ENCODE measurements around the gene SYT13. TPM values are rescaled to one million over a fixed set of nuclear protein-coding genes. Genes with fewer than 3 reads are reported as not detected.

SYT13 gene
- polyA plus RNA-seq, 3 donors: 10.5 to 14.4 (median 11.5) TPM

GRCh38 chr11:45233121-45233803, 52.9 kb downstream of the SYT13 start:
- peak in 7 of 11 donors; percentile 11 to 39 (median 29) for DNase-seq (ENCODE audit: extremely low read depth in 1 of 11, low read depth in 9 of 11, low spot score in 4 of 11)

GRCh38 chr11:45232341-45233080, 53.6 kb downstream of the SYT13 start:
- DNase-seq (ENCODE audit: extremely low read depth in 1 of 11, low read depth in 9 of 11, low spot score in 4 of 11): no peak

GRCh38 chr11:45229401-45230020, 56.6 kb downstream of the SYT13 start:
- DNase-seq (ENCODE audit: extremely low read depth in 1 of 11, low read depth in 9 of 11, low spot score in 4 of 11): no peak

GRCh38 chr11:45227836-45228235, 58.3 kb downstream of the SYT13 start:
- no peak for DNase-seq (ENCODE audit: extremely low read depth in 1 of 11, low read depth in 9 of 11, low spot score in 4 of 11)

GRCh38 chr11:45226901-45227300, 59.2 kb downstream of the SYT13 start:
- DNase-seq (ENCODE audit: extremely low read depth in 1 of 11, low read depth in 9 of 11, low spot score in 4 of 11): no peak

GRCh38 chr11:45225961-45226871, 59.9 kb downstream of the SYT13 start:
- DNase-seq (ENCODE audit: extremely low read depth in 1 of 11, low read depth in 9 of 11, low spot score in 4 of 11): no peak

GRCh38 chr11:45225277-45225676, 60.9 kb downstream of the SYT13 start:
- no peak for DNase-seq (ENCODE audit: extremely low read depth in 1 of 11, low read depth in 9 of 11, low spot score in 4 of 11)

GRCh38 chr11:45224766-45225165, 61.4 kb downstream of the SYT13 start:
- DNase-seq (ENCODE audit: extremely low read depth in 1 of 11, low read depth in 9 of 11, low spot score in 4 of 11): no peak

GRCh38 chr11:45223496-45223895, 62.6 kb downstream of the SYT13 start:
- no peak for DNase-seq (ENCODE audit: extremely low read depth in 1 of 11, low read depth in 9 of 11, low spot score in 4 of 11)

- no peak for DNase-seq (ENCODE audit: extremely low read depth in 1 of 11, low read depth in 9 of 11, low spot score in 4 of 11)
Measured at GRCh38 chr11:45219411-45219810, 66.7 kb downstream of the SYT13 start.

- no peak for DNase-seq (ENCODE audit: extremely low read depth in 1 of 11, low read depth in 9 of 11, low spot score in 4 of 11)
Measured at GRCh38 chr11:45218705-45219104, 67.4 kb downstream of the SYT13 start.

- DNase-seq (ENCODE audit: extremely low read depth in 1 of 11, low read depth in 9 of 11, low spot score in 4 of 11): no peak
Measured at GRCh38 chr11:45217991-45218390, 68.2 kb downstream of the SYT13 start.

- no peak for DNase-seq (ENCODE audit: extremely low read depth in 1 of 11, low read depth in 9 of 11, low spot score in 4 of 11)
Measured at GRCh38 chr11:45216901-45217300, 69.2 kb downstream of the SYT13 start.

GRCh38 chr11:45216031-45216430, 70.1 kb downstream of the SYT13 start:
- DNase-seq (ENCODE audit: extremely low read depth in 1 of 11, low read depth in 9 of 11, low spot score in 4 of 11): no peak

- no peak for DNase-seq (ENCODE audit: extremely low read depth in 1 of 11, low read depth in 9 of 11, low spot score in 4 of 11)
Measured at GRCh38 chr11:45215098-45215865, 70.9 kb downstream of the SYT13 start.

GRCh38 chr11:45213717-45214116, 72.4 kb downstream of the SYT13 start:
- no peak for DNase-seq (ENCODE audit: extremely low read depth in 1 of 11, low read depth in 9 of 11, low spot score in 4 of 11)

GRCh38 chr11:45213316-45213665, 72.8 kb downstream of the SYT13 start:
- DNase-seq (ENCODE audit: extremely low read depth in 1 of 11, low read depth in 9 of 11, low spot score in 4 of 11): no peak

- no peak for DNase-seq (ENCODE audit: extremely low read depth in 1 of 11, low read depth in 9 of 11, low spot score in 4 of 11)
Measured at GRCh38 chr11:45212566-45213315, 73.4 kb downstream of the SYT13 start.
